GM12874 (cell line): Measurements from ENCODE around the gene MT1G.

Experiments used
- TF ChIP-seq, protein P1 (sequence below): IDR thresholded peaks from 2 replicates; pipeline ENCODE4 v1.5.1; 2011; ENCODE audit warnings: low read depth, mild to moderate bottlenecking, control low read depth, low read length, moderate library complexity; ENCODE audit not compliant: insufficient read depth

MT1G gene

DNA sequence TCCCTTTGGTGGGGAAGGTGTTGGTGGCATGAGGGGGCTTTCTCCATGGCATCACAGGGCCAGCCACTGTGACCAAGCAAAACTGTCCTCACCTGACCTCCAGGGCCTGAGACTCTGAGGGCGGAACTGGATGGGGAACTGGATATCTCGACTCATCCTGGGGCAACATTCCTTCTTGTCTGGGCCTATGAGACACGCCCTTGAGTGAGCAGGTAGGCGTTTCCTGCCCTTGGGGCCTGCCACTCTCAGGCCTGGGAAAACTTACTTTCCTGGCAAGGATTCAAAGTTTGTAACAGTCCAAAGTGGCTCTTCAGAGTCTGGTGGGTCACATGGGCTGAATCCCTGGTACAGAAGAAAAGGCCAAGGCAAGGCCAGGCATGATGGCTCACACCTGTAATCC is 24.0 kb upstream of the MT1G start:
- TF ChIP-seq, protein P1, sequence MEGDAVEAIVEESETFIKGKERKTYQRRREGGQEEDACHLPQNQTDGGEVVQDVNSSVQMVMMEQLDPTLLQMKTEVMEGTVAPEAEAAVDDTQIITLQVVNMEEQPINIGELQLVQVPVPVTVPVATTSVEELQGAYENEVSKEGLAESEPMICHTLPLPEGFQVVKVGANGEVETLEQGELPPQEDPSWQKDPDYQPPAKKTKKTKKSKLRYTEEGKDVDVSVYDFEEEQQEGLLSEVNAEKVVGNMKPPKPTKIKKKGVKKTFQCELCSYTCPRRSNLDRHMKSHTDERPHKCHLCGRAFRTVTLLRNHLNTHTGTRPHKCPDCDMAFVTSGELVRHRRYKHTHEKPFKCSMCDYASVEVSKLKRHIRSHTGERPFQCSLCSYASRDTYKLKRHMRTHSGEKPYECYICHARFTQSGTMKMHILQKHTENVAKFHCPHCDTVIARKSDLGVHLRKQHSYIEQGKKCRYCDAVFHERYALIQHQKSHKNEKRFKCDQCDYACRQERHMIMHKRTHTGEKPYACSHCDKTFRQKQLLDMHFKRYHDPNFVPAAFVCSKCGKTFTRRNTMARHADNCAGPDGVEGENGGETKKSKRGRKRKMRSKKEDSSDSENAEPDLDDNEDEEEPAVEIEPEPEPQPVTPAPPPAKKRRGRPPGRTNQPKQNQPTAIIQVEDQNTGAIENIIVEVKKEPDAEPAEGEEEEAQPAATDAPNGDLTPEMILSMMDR, result no peak

DNA sequence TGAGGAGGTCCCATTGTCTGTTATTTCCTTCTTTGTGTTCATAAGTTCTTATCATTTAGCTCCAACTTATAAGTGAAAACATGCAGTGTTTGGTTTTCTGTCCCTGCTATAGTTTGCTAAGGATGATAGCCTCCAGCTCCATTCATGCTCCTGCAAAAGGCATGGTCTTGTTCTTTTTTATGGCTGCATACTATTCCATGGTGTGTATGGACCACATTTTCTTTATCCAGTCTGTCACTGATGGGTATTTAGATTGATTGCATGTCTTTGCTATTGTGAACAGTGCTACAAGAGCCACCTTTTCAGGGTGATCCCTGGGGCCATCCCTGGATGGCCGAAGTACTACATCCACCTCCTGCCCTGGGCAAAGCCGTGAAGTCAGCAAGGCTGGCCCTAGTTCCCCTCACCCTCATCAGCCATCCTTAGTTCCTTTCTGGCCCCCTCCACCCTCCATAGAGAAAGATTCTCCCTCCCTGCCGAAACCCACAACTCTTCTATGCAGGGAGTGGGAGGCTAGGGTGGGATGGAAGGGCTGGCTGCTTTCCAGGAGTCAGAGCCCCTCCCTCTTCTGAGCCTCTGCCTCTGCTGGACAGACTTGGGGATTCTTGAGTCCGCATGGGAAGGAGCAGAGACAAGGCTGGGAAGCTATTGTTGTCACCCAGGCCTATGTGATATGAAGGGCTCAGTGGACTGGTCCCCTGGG is 22.7 kb upstream of the MT1G start:
- TF ChIP-seq, protein P1, result no peak

DNA sequence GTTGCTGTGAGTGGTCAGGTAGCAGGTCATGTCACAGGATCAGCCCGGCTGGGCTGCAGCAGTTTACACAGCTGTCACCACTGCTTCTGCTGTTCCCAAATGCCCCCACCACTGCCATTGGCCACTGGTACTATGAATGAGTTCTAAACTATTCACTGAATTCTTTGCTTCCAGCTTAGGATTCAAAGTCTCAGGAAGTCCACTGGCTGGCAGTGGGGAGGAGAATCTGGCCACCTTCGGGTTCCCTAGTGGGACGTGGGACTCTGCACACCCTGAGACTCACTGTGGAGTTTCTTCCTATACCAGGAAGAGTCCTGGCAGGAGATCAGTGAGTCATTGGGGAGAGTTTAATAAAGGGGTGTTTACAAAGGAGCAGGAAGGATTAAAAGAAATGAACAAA is 21.3 kb upstream of the MT1G start:
- TF ChIP-seq, protein P1, result no peak

DNA sequence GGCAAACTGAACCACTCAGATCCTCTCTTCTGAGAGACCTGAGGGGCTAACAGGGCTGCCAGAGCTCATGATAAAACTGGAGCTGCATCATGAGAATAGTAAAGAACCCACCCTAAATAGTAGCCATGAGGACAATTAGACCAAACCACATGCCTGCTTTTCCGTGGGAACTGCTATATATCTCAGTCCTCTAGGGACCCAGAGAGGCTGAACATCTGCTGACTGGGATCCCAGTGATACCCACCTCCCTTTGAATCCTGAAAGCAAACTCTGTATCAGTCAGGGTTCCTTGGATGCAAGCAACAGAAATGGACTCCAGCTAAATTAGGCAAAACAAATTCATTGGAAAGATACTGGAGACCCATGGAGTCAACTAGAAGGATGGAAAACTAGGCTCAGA is 20.9 kb upstream of the MT1G start:
- TF ChIP-seq, protein P1, result no peak

DNA sequence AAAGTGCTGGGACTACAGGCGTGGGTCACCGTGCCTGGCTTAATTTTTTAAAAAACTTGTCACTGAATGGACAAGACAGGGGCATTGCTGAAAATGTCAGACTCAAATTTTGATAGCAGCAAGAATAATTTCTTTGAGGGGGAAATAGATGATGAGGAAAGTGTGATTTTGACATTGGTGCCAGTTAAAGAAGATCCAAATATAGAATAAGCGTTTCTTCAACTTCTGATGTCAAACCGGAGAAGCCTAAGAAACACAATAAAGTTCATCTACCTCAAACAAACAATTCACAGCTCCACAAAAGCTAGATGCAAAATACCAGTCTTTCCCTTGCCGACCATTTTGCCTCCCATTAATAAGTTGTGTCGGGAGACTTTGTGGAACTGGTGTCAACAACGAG is 18.9 kb upstream of the MT1G start:
- TF ChIP-seq, protein P1, result no peak

DNA sequence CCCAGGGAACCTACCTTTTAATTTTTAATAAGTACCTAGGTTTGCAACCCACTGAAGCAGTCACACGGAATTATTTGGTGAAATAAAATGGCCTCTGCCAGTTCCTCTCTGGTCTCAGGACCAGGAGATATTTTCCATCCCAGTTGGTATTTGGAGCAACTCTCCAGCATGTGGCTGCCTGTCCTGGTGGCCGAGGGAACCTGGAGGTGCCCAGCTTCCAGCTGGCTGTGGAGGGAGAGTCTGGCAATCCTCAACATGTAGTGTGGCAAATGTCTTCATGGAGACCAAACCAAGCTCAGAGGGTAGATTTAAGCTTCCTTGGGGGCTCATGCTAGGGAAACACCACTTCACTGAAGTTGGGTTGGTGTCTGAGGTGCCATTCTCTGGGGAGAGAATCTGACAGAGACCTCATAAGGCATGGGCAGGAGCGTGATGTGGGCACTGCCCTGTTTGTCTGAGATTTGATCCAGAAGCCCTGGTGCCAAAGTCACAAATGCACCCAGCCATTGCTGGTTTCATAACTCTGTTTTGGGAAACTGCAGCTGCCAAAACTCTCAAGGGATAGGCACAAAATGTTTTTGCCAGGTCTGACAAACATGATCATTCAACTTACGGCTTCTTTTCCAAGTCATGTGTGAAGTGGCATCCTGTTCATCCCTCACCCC is 17.2 kb upstream of the MT1G start:
- TF ChIP-seq, protein P1, result no peak

DNA sequence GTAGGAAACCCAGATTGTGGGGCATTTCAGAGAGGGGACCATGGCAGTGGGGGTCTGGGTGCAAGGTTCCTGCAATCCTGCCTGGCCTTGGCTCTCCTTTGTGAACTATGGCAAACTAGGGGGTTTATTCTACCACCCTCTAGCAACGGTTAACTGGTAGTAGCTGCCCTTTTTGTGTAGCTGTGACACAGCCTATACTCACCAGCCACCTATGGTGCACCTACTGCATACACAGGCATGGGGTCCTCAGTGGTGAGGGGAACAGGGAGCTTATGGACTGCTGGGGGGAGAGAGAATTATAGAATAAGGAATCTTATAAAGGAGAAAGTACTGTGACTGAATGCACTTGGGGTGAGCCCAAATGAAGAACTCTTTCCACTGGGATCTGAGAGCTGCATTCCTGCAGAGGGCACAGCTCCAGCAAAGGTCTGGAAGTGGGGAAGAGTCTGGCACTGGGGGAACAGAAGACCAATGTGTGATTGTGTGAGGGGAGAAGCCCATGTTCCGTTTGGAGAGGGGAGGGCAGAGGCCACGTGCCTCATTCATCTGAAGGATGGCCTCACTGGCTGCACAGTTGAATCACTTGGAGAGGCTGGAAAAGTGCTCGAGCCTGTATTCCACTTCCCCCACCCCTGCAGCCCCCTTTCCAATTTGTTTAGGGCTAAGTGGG is 16.5 kb upstream of the MT1G start:
- TF ChIP-seq, protein P1, result no peak
